ENCODE measurements around the gene CRIP2. TPM values are rescaled to one million over a fixed set of nuclear protein-coding genes. Genes with fewer than 3 reads are reported as not detected.

The CRIP2 gene
- total RNA-seq, 1 experiment from 2014 or later: 1.5 TPM

- H3K36me3 ChIP-seq (ENCODE audit: control insufficient read depth, insufficient read depth, low read length): no peaks in the 10 kb centered on the region
- no peaks in the 10 kb centered on the region for H3K9me3 Mint-ChIP-seq (ENCODE audit: unreplicated experiment)
- no peak for DNase-seq
- no peak overlapping the region for H3K4me3 Mint-ChIP-seq (ENCODE audit: unreplicated experiment)
- POLR2A ChIA-PET: no interaction called here
- no peaks in the 10 kb centered on the region for H3K36me3 Mint-ChIP-seq (ENCODE audit: insufficient read depth, unreplicated experiment)
- no peak overlapping the region for H3K27ac Mint-ChIP-seq (ENCODE audit: unreplicated experiment)
- no peaks in the 10 kb centered on the region; the same call in 1 of the 2 replicates for H3K27me3 ChIP-seq (replicated peaks; ENCODE audit: control insufficient read depth, insufficient read depth, low read length)
- TF ChIP-seq, protein P1, sequence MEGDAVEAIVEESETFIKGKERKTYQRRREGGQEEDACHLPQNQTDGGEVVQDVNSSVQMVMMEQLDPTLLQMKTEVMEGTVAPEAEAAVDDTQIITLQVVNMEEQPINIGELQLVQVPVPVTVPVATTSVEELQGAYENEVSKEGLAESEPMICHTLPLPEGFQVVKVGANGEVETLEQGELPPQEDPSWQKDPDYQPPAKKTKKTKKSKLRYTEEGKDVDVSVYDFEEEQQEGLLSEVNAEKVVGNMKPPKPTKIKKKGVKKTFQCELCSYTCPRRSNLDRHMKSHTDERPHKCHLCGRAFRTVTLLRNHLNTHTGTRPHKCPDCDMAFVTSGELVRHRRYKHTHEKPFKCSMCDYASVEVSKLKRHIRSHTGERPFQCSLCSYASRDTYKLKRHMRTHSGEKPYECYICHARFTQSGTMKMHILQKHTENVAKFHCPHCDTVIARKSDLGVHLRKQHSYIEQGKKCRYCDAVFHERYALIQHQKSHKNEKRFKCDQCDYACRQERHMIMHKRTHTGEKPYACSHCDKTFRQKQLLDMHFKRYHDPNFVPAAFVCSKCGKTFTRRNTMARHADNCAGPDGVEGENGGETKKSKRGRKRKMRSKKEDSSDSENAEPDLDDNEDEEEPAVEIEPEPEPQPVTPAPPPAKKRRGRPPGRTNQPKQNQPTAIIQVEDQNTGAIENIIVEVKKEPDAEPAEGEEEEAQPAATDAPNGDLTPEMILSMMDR (IDR thresholded peaks at IDR 0.05; ENCODE audit: insufficient read depth in 1 of 2, low read depth in 1 of 2, low read length in 1 of 2, severe bottlenecking in 1 of 2, unreplicated experiment in 1 of 2): no peak
- no peak overlapping the region for H3K4me3 ChIP-seq (ENCODE audit: low read depth, low read length)
- CTCF ChIA-PET: no interaction called here
- H3K9me3 ChIP-seq: no peaks in the 10 kb centered on the region
- intact Hi-C loops (cut with micrococcal nuclease; ENCODE audit: unreplicated experiment): no loop called here
- H3K4me1 Mint-ChIP-seq (ENCODE audit: low read depth, unreplicated experiment): peaks cover 13% of the 10 kb centered on the region
- H3K4me1 ChIP-seq: peaks cover 42% of the 10 kb centered on the region
- peaks cover 4% of the 10 kb centered on the region for H3K27me3 Mint-ChIP-seq (ENCODE audit: insufficient read depth, unreplicated experiment)
- BruUV-seq (replicated peaks): no TSS peak
Measured at GRCh38 chr14:105483300-105484068, 8.9 kb downstream of the CRIP2 start.

GRCh38 chr14:105484069-105484996 lies 9.7 kb downstream of the CRIP2 start:
- H3K9me3 Mint-ChIP-seq (ENCODE audit: unreplicated experiment): no peaks in the 10 kb centered on the region

GRCh38 chr14:105484997-105485393 lies 10.4 kb downstream of the CRIP2 start:
- no peaks in the 10 kb centered on the region for H3K36me3 Mint-ChIP-seq (ENCODE audit: insufficient read depth, unreplicated experiment)
- ChIA-PET CTCF (no interaction called here), POLR2A (no interaction called here)
- Histone ChIP-seq H3K36me3 (ENCODE audit: control insufficient read depth, insufficient read depth, low read length) (no peaks in the 10 kb centered on the region), H3K4me1 (peaks cover 52% of the 10 kb centered on the region), H3K27me3 (replicated peaks; ENCODE audit: control insufficient read depth, insufficient read depth, low read length) (no peaks in the 10 kb centered on the region), H3K9me3 (no peaks in the 10 kb centered on the region), H3K4me3 (ENCODE audit: low read depth, low read length) (no peak overlapping the region)
- H3K27ac Mint-ChIP-seq (ENCODE audit: unreplicated experiment): no peak overlapping the region
- H3K9me3 Mint-ChIP-seq (ENCODE audit: unreplicated experiment): no peaks in the 10 kb centered on the region
- peaks cover under 1% of the 10 kb centered on the region for H3K27me3 Mint-ChIP-seq (ENCODE audit: insufficient read depth, unreplicated experiment)
- H3K4me1 Mint-ChIP-seq (ENCODE audit: low read depth, unreplicated experiment): peaks cover 8% of the 10 kb centered on the region
- no peak overlapping the region for H3K4me3 Mint-ChIP-seq (ENCODE audit: unreplicated experiment)
- intact Hi-C loops (cut with micrococcal nuclease; ENCODE audit: unreplicated experiment): loop anchor here (5.0 kb wide), 1 partner anchor 508 kb away; the partner anchor contains the start of gene AHNAK2
- BruUV-seq (replicated peaks): no TSS peak
- no peak for DNase-seq
- TF ChIP-seq, protein P1 (IDR thresholded peaks at IDR 0.05; ENCODE audit: insufficient read depth in 1 of 2, low read depth in 1 of 2, low read length in 1 of 2, severe bottlenecking in 1 of 2, unreplicated experiment in 1 of 2): no peak

More at GRCh38 chr14:105484069-105484996, 9.7 kb downstream of the CRIP2 start:
- Histone ChIP-seq H3K4me1 (peaks cover 50% of the 10 kb centered on the region), H3K4me3 (ENCODE audit: low read depth, low read length) (no peak overlapping the region), H3K9me3 (no peaks in the 10 kb centered on the region), H3K36me3 (ENCODE audit: control insufficient read depth, insufficient read depth, low read length) (no peaks in the 10 kb centered on the region), H3K27me3 (replicated peaks; ENCODE audit: control insufficient read depth, insufficient read depth, low read length) (no peaks in the 10 kb centered on the region; the same call in 1 of the 2 replicates)
- CTCF ChIA-PET: no interaction called here
- peaks cover 13% of the 10 kb centered on the region for H3K4me1 Mint-ChIP-seq (ENCODE audit: low read depth, unreplicated experiment)
- intact Hi-C loops (cut with micrococcal nuclease; ENCODE audit: unreplicated experiment): no loop called here
- no TSS peak for BruUV-seq (replicated peaks)
- peak overlapping the region; percentile 9 for H3K27ac Mint-ChIP-seq (ENCODE audit: unreplicated experiment)
- TF ChIP-seq, protein P1 (IDR thresholded peaks at IDR 0.05; ENCODE audit: insufficient read depth in 1 of 2, low read depth in 1 of 2, low read length in 1 of 2, severe bottlenecking in 1 of 2, unreplicated experiment in 1 of 2): no peak
- no peak overlapping the region for H3K4me3 Mint-ChIP-seq (ENCODE audit: unreplicated experiment)
- no peak for DNase-seq
- peaks cover 4% of the 10 kb centered on the region for H3K27me3 Mint-ChIP-seq (ENCODE audit: insufficient read depth, unreplicated experiment)
- POLR2A ChIA-PET: no interaction called here
- no peaks in the 10 kb centered on the region for H3K36me3 Mint-ChIP-seq (ENCODE audit: insufficient read depth, unreplicated experiment)
